Measurements from ENCODE around the gene GPR183. TPM values are rescaled to one million over a fixed set of nuclear protein-coding genes. Genes with fewer than 3 reads are reported as not detected.

GPR183 gene
- total RNA-seq, 3 donors from 2014 or later (not counting 1 experiment from before 2014, with no cell fraction given) = 20.0 to 47.0 (median 41.1) TPM

GRCh38 chr13:99273128-99273527 lies 34.1 kb downstream of the GPR183 start:
- H3K36me3 ChIP-seq (ENCODE audit: control insufficient read depth, insufficient read depth, low read length) = no peaks in the 10 kb centered on the region
- peaks cover 0 to 2% of the 10 kb centered on the region in 2 donors for H3K9me3 Mint-ChIP-seq
- no peaks in the 10 kb centered on the region for H3K27me3 ChIP-seq (ENCODE audit: control insufficient read depth, insufficient read depth, low read length)
- H3K4me3 ChIP-seq (ENCODE audit: low read length) = no peak overlapping the region
- 56% methylated on average over 2 of the region's 2 CpGs for WGBS (ENCODE audit: insufficient coverage)
- peak overlapping the region; percentile 73 for H3K4me3 Mint-ChIP-seq
- ATAC-seq = peak; percentile 78 to 86 (median 83)
- peaks cover 53% of the 10 kb centered on the region for H3K4me1 ChIP-seq (ENCODE audit: control insufficient read depth, insufficient read depth, low read length)
- peak; percentile 39 to 77 for DNase-seq
- peak overlapping the region; percentile 91 for H3K27ac ChIP-seq (ENCODE audit: low read length)
- TF ChIP-seq CTCF (IDR thresholded peaks at IDR 0.05) = no peak
- H3K27me3 Mint-ChIP-seq (ENCODE audit: low read depth in 2 of 2) = no peaks in the 10 kb centered on the region
- peaks cover 59 to 65% of the 10 kb centered on the region in 2 donors for H3K4me1 Mint-ChIP-seq
- intact Hi-C loops (cut with micrococcal nuclease) = loop anchor here (1.0 to 5.0 kb wide), 3 partner anchors 84 to 186 kb away; no protein-coding TSS in a partner anchor
- peaks cover 6% of the 10 kb centered on the region for H3K9me3 ChIP-seq (ENCODE audit: control insufficient read depth, insufficient read depth, low read length)
- peak overlapping the region; percentile 85 to 91 for H3K27ac Mint-ChIP-seq
- H3K36me3 Mint-ChIP-seq = no peaks in the 10 kb centered on the region

GRCh38 chr13:99272481-99272880 lies 34.7 kb downstream of the GPR183 start:
- DNase-seq = no peak

GRCh38 chr13:99271249-99271648 lies 36.0 kb downstream of the GPR183 start:
- ATAC-seq = no peak
- H3K9me3 ChIP-seq (ENCODE audit: control insufficient read depth, insufficient read depth, low read length) = peaks cover 6% of the 10 kb centered on the region
- 96% methylated on average over 3 of the region's 3 CpGs for WGBS (ENCODE audit: insufficient coverage)
- peaks cover 35% of the 10 kb centered on the region for H3K4me1 ChIP-seq (ENCODE audit: control insufficient read depth, insufficient read depth, low read length)
- no peaks in the 10 kb centered on the region for H3K36me3 ChIP-seq (ENCODE audit: control insufficient read depth, insufficient read depth, low read length)
- H3K4me3 ChIP-seq (ENCODE audit: low read length) = no peak overlapping the region
- no peaks in the 10 kb centered on the region for H3K27me3 Mint-ChIP-seq (ENCODE audit: low read depth in 2 of 2)
- H3K27ac Mint-ChIP-seq = peak overlapping the region; percentile 85 to 91
- peak overlapping the region; percentile 91 for H3K27ac ChIP-seq (ENCODE audit: low read length)
- H3K4me3 Mint-ChIP-seq = no peak overlapping the region
- intact Hi-C loops (cut with micrococcal nuclease) = loop anchor here (5.0 kb wide), 2 partner anchors 111 to 184 kb away; no protein-coding TSS in a partner anchor
- no peak for TF ChIP-seq CTCF (IDR thresholded peaks at IDR 0.05)
- DNase-seq = no peak
- no peaks in the 10 kb centered on the region for H3K36me3 Mint-ChIP-seq
- H3K27me3 ChIP-seq (ENCODE audit: control insufficient read depth, insufficient read depth, low read length) = no peaks in the 10 kb centered on the region
- H3K9me3 Mint-ChIP-seq = peaks cover 0 to 2% of the 10 kb centered on the region in 2 donors
- H3K4me1 Mint-ChIP-seq = peaks cover 49 to 51% of the 10 kb centered on the region in 2 donors

More at GRCh38 chr13:99272481-99272880, 34.7 kb downstream of the GPR183 start:
- Histone ChIP-seq H3K27me3 (ENCODE audit: control insufficient read depth, insufficient read depth, low read length) (no peaks in the 10 kb centered on the region), H3K4me1 (ENCODE audit: control insufficient read depth, insufficient read depth, low read length) (peaks cover 47% of the 10 kb centered on the region), H3K27ac (ENCODE audit: low read length) (peak overlapping the region; percentile 91), H3K9me3 (ENCODE audit: control insufficient read depth, insufficient read depth, low read length) (peaks cover 6% of the 10 kb centered on the region), H3K36me3 (ENCODE audit: control insufficient read depth, insufficient read depth, low read length) (no peaks in the 10 kb centered on the region), H3K4me3 (ENCODE audit: low read length) (no peak overlapping the region)
- H3K4me1 Mint-ChIP-seq = peaks cover 52 to 59% of the 10 kb centered on the region in 2 donors
- no peak overlapping the region for H3K4me3 Mint-ChIP-seq
- peak overlapping the region; percentile 85 to 91 for H3K27ac Mint-ChIP-seq
- ATAC-seq = no peak
- no peaks in the 10 kb centered on the region for H3K36me3 Mint-ChIP-seq
- TF ChIP-seq CTCF (IDR thresholded peaks at IDR 0.05) = no peak
- peaks cover 0 to 2% of the 10 kb centered on the region in 2 donors for H3K9me3 Mint-ChIP-seq
- intact Hi-C loops (cut with micrococcal nuclease) = loop anchor here (5.0 kb wide), 2 partner anchors 110 to 185 kb away; no protein-coding TSS in a partner anchor
- H3K27me3 Mint-ChIP-seq (ENCODE audit: low read depth in 2 of 2) = no peaks in the 10 kb centered on the region
- 95% methylated on average over 2 of the region's 2 CpGs for WGBS (ENCODE audit: insufficient coverage)

DNA sequence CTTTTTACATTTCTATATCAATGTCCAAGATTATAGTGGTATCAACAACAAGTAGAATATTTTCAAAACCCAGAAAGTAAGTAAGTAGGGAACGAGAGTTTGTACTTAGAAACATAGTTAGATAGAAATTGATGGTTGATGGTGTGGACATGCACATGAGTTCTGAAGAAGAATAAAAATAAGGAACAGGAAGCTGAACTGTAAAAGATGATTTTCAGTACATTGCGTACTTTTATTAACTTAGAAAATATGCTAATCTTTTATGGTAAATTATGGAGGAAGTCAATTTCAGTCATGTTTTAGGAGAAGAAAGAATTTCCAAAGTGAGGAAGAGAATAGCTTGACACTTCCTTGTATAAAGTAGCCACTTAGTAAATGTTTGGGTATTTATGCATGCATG lies 36.7 kb downstream of the GPR183 start:
- Histone ChIP-seq H3K36me3 (ENCODE audit: control insufficient read depth, insufficient read depth, low read length) (no peaks in the 10 kb centered on the region), H3K4me3 (ENCODE audit: low read length) (no peak overlapping the region), H3K27me3 (ENCODE audit: control insufficient read depth, insufficient read depth, low read length) (no peaks in the 10 kb centered on the region), H3K4me1 (ENCODE audit: control insufficient read depth, insufficient read depth, low read length) (peaks cover 28% of the 10 kb centered on the region), H3K27ac (ENCODE audit: low read length) (peak overlapping the region; percentile 91), H3K9me3 (ENCODE audit: control insufficient read depth, insufficient read depth, low read length) (peaks cover 6% of the 10 kb centered on the region)
- Mint-ChIP-seq H3K36me3 (no peaks in the 10 kb centered on the region), H3K4me1 (peaks cover 47 to 48% of the 10 kb centered on the region in 2 donors), H3K4me3 (peak overlapping the region; percentile 15), H3K27ac (peak overlapping the region; percentile 85 to 91), H3K9me3 (peaks cover 0 to 2% of the 10 kb centered on the region in 2 donors), H3K27me3 (ENCODE audit: low read depth in 2 of 2) (no peaks in the 10 kb centered on the region)
- intact Hi-C loops (cut with micrococcal nuclease) = loop anchor here (5.0 kb wide), 2 partner anchors 112 to 183 kb away; no protein-coding TSS in a partner anchor
- TF ChIP-seq CTCF (IDR thresholded peaks at IDR 0.05) = no peak
- 65% methylated on average over 2 of the region's 2 CpGs for WGBS (ENCODE audit: insufficient coverage)
- DNase-seq (no peak), ATAC-seq (no peak)

All from natural killer cell (primary cell).